Activated naive CD8-positive, alpha-beta T cell (primary cell): ENCODE data around the gene XAF1.
"Not testable (repeated sequence)": the region's sequence is repeated elsewhere in the genome, so short reads cannot be mapped to it uniquely, and the experiment has no call there.

ENCODE experiments used
- H3K27ac Mint-ChIP-seq: one replicate; pipeline ENCODE4 v1.8.0; 2021; ENCODE audit warnings: mixed read lengths
- H3K27me3 Mint-ChIP-seq: one replicate; pipeline ENCODE4 v1.8.0; 2021; ENCODE audit warnings: mixed read lengths
- H3K36me3 Mint-ChIP-seq: one replicate; pipeline ENCODE4 v1.8.0; 2021; ENCODE audit warnings: mixed read lengths
- H3K4me1 Mint-ChIP-seq: one replicate; pipeline ENCODE4 v1.8.0; 2021; ENCODE audit warnings: low read depth, mixed read lengths
- H3K4me3 Mint-ChIP-seq: one replicate; pipeline ENCODE4 v1.8.0; 2021; ENCODE audit warnings: mild to moderate bottlenecking, mixed read lengths
- H3K9me3 Mint-ChIP-seq: one replicate; pipeline ENCODE4 v1.8.0; 2021; ENCODE audit warnings: low read depth, mixed read lengths

XAF1 gene

GRCh38 chr17:6724009-6724408 lies 31.8 kb upstream of the XAF1 start:
- peaks cover 21% of the 10 kb centered on the region for H3K27me3 Mint-ChIP-seq

GRCh38 chr17:6729531-6729930 lies 26.3 kb upstream of the XAF1 start:
- Mint-ChIP-seq H3K27ac (no peak overlapping the region), H3K4me1 (no peaks in the 10 kb centered on the region), H3K36me3 (no peaks in the 10 kb centered on the region), H3K4me3 (no peak overlapping the region), H3K27me3 (peaks cover 9% of the 10 kb centered on the region), H3K9me3 (no peaks in the 10 kb centered on the region)

More at GRCh38 chr17:6724009-6724408, 31.8 kb upstream of the XAF1 start:
- Mint-ChIP-seq H3K36me3 (peaks cover 2% of the 10 kb centered on the region), H3K4me3 (no peak overlapping the region), H3K27ac (no peak overlapping the region), H3K4me1 (no peaks in the 10 kb centered on the region), H3K9me3 (no peaks in the 10 kb centered on the region)

GRCh38 chr17:6746665-6747064 lies 9.2 kb upstream of the XAF1 start:
- not testable (repeated sequence) for H3K4me3 Mint-ChIP-seq, H3K27ac Mint-ChIP-seq, H3K27me3 Mint-ChIP-seq, H3K9me3 Mint-ChIP-seq, H3K4me1 Mint-ChIP-seq, H3K36me3 Mint-ChIP-seq

- Mint-ChIP-seq H3K4me3 (no peak overlapping the region), H3K36me3 (no peaks in the 10 kb centered on the region), H3K27ac (peak overlapping the region; percentile 25)
Observed at GRCh38 chr17:6748617-6749016, 7.2 kb upstream of the XAF1 start.

GRCh38 chr17:6749519-6749918 lies 6.3 kb upstream of the XAF1 start:
- no peak overlapping the region for H3K27ac Mint-ChIP-seq

More at GRCh38 chr17:6748617-6749016, 7.2 kb upstream of the XAF1 start:
- Mint-ChIP-seq H3K27me3 (peaks cover 4% of the 10 kb centered on the region), H3K9me3 (no peaks in the 10 kb centered on the region), H3K4me1 (peaks cover 22% of the 10 kb centered on the region)

GRCh38 chr17:6752068-6752909 lies 3.6 kb upstream of the XAF1 start:
- Mint-ChIP-seq H3K27ac (peak overlapping the region; percentile 94), H3K27me3 (peaks cover 1% of the 10 kb centered on the region), H3K4me1 (peaks cover 55% of the 10 kb centered on the region), H3K36me3 (no peaks in the 10 kb centered on the region), H3K4me3 (peak overlapping the region; percentile 65), H3K9me3 (no peaks in the 10 kb centered on the region)

More at GRCh38 chr17:6749519-6749918, 6.3 kb upstream of the XAF1 start:
- no peak overlapping the region for H3K4me3 Mint-ChIP-seq
- H3K9me3 Mint-ChIP-seq: no peaks in the 10 kb centered on the region
- H3K27me3 Mint-ChIP-seq: peaks cover 4% of the 10 kb centered on the region
- H3K4me1 Mint-ChIP-seq: peaks cover 29% of the 10 kb centered on the region
- H3K36me3 Mint-ChIP-seq: no peaks in the 10 kb centered on the region

- Mint-ChIP-seq H3K27me3 (no peaks in the 10 kb centered on the region), H3K4me3 (peak overlapping the region; percentile 65), H3K27ac (peak overlapping the region; percentile 94), H3K9me3 (no peaks in the 10 kb centered on the region), H3K36me3 (peaks cover 5% of the 10 kb centered on the region), H3K4me1 (peaks cover 61% of the 10 kb centered on the region)
Observed at GRCh38 chr17:6753006-6753445, 2.8 kb upstream of the XAF1 start.

GRCh38 chr17:6753546-6753945 lies 2.3 kb upstream of the XAF1 start:
- H3K4me3 Mint-ChIP-seq: peak overlapping the region; percentile 57
- peaks cover 10% of the 10 kb centered on the region for H3K36me3 Mint-ChIP-seq
- no peaks in the 10 kb centered on the region for H3K9me3 Mint-ChIP-seq
- H3K27ac Mint-ChIP-seq: peak overlapping the region; percentile 94
- peaks cover 66% of the 10 kb centered on the region for H3K4me1 Mint-ChIP-seq
- no peaks in the 10 kb centered on the region for H3K27me3 Mint-ChIP-seq

- Mint-ChIP-seq H3K27ac (peak overlapping the region; percentile 93), H3K9me3 (no peaks in the 10 kb centered on the region), H3K27me3 (no peaks in the 10 kb centered on the region), H3K4me1 (peaks cover 69% of the 10 kb centered on the region), H3K36me3 (peaks cover 11% of the 10 kb centered on the region), H3K4me3 (peak overlapping the region; percentile 95)
Observed at GRCh38 chr17:6755281-6755680, 565 bp upstream of the XAF1 start.

- peaks cover 18% of the 10 kb centered on the region for H3K36me3 Mint-ChIP-seq
- no peaks in the 10 kb centered on the region for H3K9me3 Mint-ChIP-seq
- peak overlapping the region; percentile 93 for H3K27ac Mint-ChIP-seq
- H3K4me3 Mint-ChIP-seq: peak overlapping the region; percentile 95
- peaks cover 68% of the 10 kb centered on the region for H3K4me1 Mint-ChIP-seq
- H3K27me3 Mint-ChIP-seq: no peaks in the 10 kb centered on the region
Observed at GRCh38 chr17:6756425-6757031, 682 bp downstream of the XAF1 start.

GRCh38 chr17:6757747-6758146 lies 1.9 kb downstream of the XAF1 start:
- Mint-ChIP-seq H3K36me3 (peaks cover 23% of the 10 kb centered on the region), H3K27ac (peak overlapping the region; percentile 34), H3K4me3 (peak overlapping the region; percentile 85), H3K27me3 (no peaks in the 10 kb centered on the region), H3K9me3 (no peaks in the 10 kb centered on the region), H3K4me1 (peaks cover 56% of the 10 kb centered on the region)

GRCh38 chr17:6761779-6762178 lies 5.9 kb downstream of the XAF1 start:
- H3K27me3 Mint-ChIP-seq: no peaks in the 10 kb centered on the region
- H3K4me1 Mint-ChIP-seq: peaks cover 22% of the 10 kb centered on the region
- H3K4me3 Mint-ChIP-seq: no peak overlapping the region
- H3K9me3 Mint-ChIP-seq: peaks cover 14% of the 10 kb centered on the region
- peaks cover 53% of the 10 kb centered on the region for H3K36me3 Mint-ChIP-seq
- H3K27ac Mint-ChIP-seq: no peak overlapping the region

GRCh38 chr17:6768447-6768846 lies 12.6 kb downstream of the XAF1 start:
- Mint-ChIP-seq H3K4me1 (peaks cover 2% of the 10 kb centered on the region), H3K4me3 (no peak overlapping the region), H3K27ac (no peak overlapping the region), H3K9me3 (peaks cover 27% of the 10 kb centered on the region), H3K36me3 (peaks cover 79% of the 10 kb centered on the region), H3K27me3 (no peaks in the 10 kb centered on the region)

- Mint-ChIP-seq H3K4me3 (no peak overlapping the region), H3K36me3 (peaks cover 70% of the 10 kb centered on the region), H3K9me3 (peaks cover 17% of the 10 kb centered on the region), H3K27me3 (peaks cover 9% of the 10 kb centered on the region), H3K27ac (no peak overlapping the region), H3K4me1 (peaks cover 3% of the 10 kb centered on the region)
Observed at GRCh38 chr17:6772016-6772415, 16.2 kb downstream of the XAF1 start.

- H3K27ac Mint-ChIP-seq, H3K4me3 Mint-ChIP-seq, H3K9me3 Mint-ChIP-seq, H3K4me1 Mint-ChIP-seq: not testable (repeated sequence)
- H3K36me3 Mint-ChIP-seq: peaks cover 45% of the 10 kb centered on the region
- H3K27me3 Mint-ChIP-seq: peaks cover 28% of the 10 kb centered on the region
Observed at GRCh38 chr17:6774906-6775305, 19.1 kb downstream of the XAF1 start.
